NB4 (cell line): ENCODE data around the gene EIF4E3.

ENCODE experiments used
- DNase-seq: peaks from one replicate; pipeline ENCODE4 v3.0.0; 2010; ENCODE audit warnings: low read depth
- H3K4me3 ChIP-seq: one replicate; pipeline ENCODE4 v1.5.1; 2011; ENCODE audit warnings: mild to moderate bottlenecking, low read depth, low read length, moderate library complexity
- CTCF ChIP-seq: IDR thresholded peaks from one replicate; pipeline ENCODE4 v1.5.1; 2012; ENCODE audit warnings: low read depth, low read length
- MYC ChIP-seq: IDR thresholded peaks from 2 replicates; pipeline ENCODE4 v1.6.1; 2011; ENCODE audit warnings: low read depth, low read length
- POLR2A ChIP-seq: IDR thresholded peaks from 2 replicates; pipeline ENCODE4 v1.6.1; 2011; ENCODE audit warnings: mild to moderate bottlenecking; ENCODE audit not compliant: insufficient read length; ENCODE audit errors: extremely low read depth
- TF ChIP-seq, protein P1 (sequence below): IDR thresholded peaks from 2 replicates; pipeline ENCODE4 v1.6.1; 2011; ENCODE audit warnings: low read depth, low read length

Gene EIF4E3

GRCh38 chr3:71672807-71673206, 52.4 kb downstream of the EIF4E3 start:
- no peak overlapping the region for H3K4me3 ChIP-seq
- TF ChIP-seq POLR2A: no peak
- TF ChIP-seq CTCF: no peak
- no peak for TF ChIP-seq MYC
- TF ChIP-seq, protein P1, sequence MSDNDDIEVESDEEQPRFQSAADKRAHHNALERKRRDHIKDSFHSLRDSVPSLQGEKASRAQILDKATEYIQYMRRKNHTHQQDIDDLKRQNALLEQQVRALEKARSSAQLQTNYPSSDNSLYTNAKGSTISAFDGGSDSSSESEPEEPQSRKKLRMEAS: no peak
- DNase-seq: no peak

- H3K4me3 ChIP-seq: no peak overlapping the region
- TF ChIP-seq MYC (no peak), POLR2A (no peak), CTCF (no peak)
- TF ChIP-seq, protein P1: no peak
- DNase-seq: no peak
Measured at GRCh38 chr3:71672340-71672739, 52.9 kb downstream of the EIF4E3 start.

GRCh38 chr3:71671216-71671845, 53.9 kb downstream of the EIF4E3 start:
- no peak overlapping the region for H3K4me3 ChIP-seq
- DNase-seq: no peak
- TF ChIP-seq CTCF: no peak
- TF ChIP-seq MYC: no peak
- TF ChIP-seq POLR2A: no peak
- TF ChIP-seq, protein P1: no peak

DNA sequence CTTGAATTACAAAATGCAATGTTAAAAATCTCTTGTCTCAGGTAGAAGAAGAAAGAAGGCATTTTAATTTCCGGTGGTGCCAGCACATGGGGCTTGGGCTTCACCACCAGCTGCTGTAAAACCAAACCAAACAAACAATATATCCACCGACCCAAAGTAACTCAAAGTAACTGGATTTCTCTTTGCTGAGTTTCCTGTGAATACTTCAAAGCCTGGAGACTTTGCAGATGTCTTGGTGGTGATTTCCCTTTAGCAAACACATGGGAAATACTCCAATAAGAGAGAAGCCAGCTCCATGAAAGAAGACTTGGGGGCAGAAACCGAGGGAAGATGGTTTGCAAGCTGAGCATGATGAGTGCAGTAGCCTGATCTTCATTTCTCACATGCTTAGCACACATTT, 62.6 kb downstream of the EIF4E3 start:
- TF ChIP-seq MYC (no peak), POLR2A (no peak), CTCF (no peak)
- TF ChIP-seq, protein P1: no peak
- no peak for DNase-seq
- H3K4me3 ChIP-seq: no peak overlapping the region

GRCh38 chr3:71662056-71662455, 63.1 kb downstream of the EIF4E3 start:
- no peak for TF ChIP-seq CTCF
- TF ChIP-seq MYC: no peak
- no peak overlapping the region for H3K4me3 ChIP-seq
- no peak for DNase-seq
